PFSK-1 (cell line): Measurements from ENCODE around the gene SP1.

Experiments
- FOXP2 ChIP-seq: optimal IDR thresholded peaks from 2 replicates; pipeline ENCODE3; 2011; ENCODE audit warnings: borderline replicate concordance, control low read depth, inconsistent platforms; ENCODE audit not compliant: insufficient read depth; ENCODE audit errors: extremely low read length, extremely low read depth
- POLR2AphosphoS5 ChIP-seq: IDR thresholded peaks from 2 replicates; pipeline ENCODE4 v1.6.1; 2012; ENCODE audit warnings: low read depth, mild to moderate bottlenecking, control low read depth, low read length, moderate library complexity
- REST ChIP-seq, 2 experiments: IDR thresholded peaks; 2 replicates each; pipeline versions ENCODE4 v1.6.1 to v1.8.0; 2011 to 2012; ENCODE audit warnings: low read depth in 2 of 2, low read length in 2 of 2, control low read depth in 1 of 2, inconsistent platforms in 1 of 2, mild to moderate bottlenecking in 1 of 2, moderate library complexity in 1 of 2; ENCODE audit not compliant: insufficient read depth in 1 of 2
- SIN3A ChIP-seq: IDR thresholded peaks from 2 replicates; pipeline ENCODE4 v1.6.1; 2012; ENCODE audit warnings: mild to moderate bottlenecking, low read length, moderate library complexity, borderline replicate concordance; ENCODE audit not compliant: insufficient read depth
- TAF1 ChIP-seq: IDR thresholded peaks from 2 replicates; pipeline ENCODE4 v1.6.1; 2012; ENCODE audit warnings: low read length, control low read depth, borderline replicate concordance; ENCODE audit not compliant: insufficient read depth

GRCh38 chr12:53343449-53343848 lies 36.5 kb upstream of the SP1 start:
- TF ChIP-seq POLR2AphosphoS5 (no peak), REST (IDR thresholded peaks at IDR 0.05; ENCODE audit: insufficient read depth in 1 of 2, low read depth in 2 of 2, low read length in 2 of 2) (no peak), FOXP2 (no peak), TAF1 (no peak), SIN3A (no peak)
